Ramos (cell line): ENCODE results near the gene STMN3.

Source experiments
- in situ Hi-C: fragments of 300-500 bp; cut with MboI; formaldehyde crosslinking; loops from one replicate; pipeline ENCODE4 v1.14.3; 2022; ENCODE audit warnings: low sequenced_read_pairs; ENCODE audit not compliant: unreplicated experiment

The STMN3 gene

GRCh38 chr20:63693083-63693732 lies 40.0 kb upstream of the STMN3 start:
- in situ Hi-C loops = no loop called here

- in situ Hi-C loops = no loop called here
Observed at GRCh38 chr20:63692436-63693082, 39.3 kb upstream of the STMN3 start.

GRCh38 chr20:63691711-63692435 lies 38.6 kb upstream of the STMN3 start:
- in situ Hi-C loops = no loop called here

- in situ Hi-C loops = no loop called here
Observed at GRCh38 chr20:63690898-63691710, 37.9 kb upstream of the STMN3 start.

GRCh38 chr20:63690003-63690897 lies 37.0 kb upstream of the STMN3 start:
- in situ Hi-C loops = no loop called here

- in situ Hi-C loops = no loop called here
Observed at GRCh38 chr20:63689046-63690002, 36.1 kb upstream of the STMN3 start.

GRCh38 chr20:63688228-63689045 lies 35.2 kb upstream of the STMN3 start:
- in situ Hi-C loops = no loop called here

GRCh38 chr20:63687419-63688178 lies 34.4 kb upstream of the STMN3 start:
- in situ Hi-C loops = no loop called here

GRCh38 chr20:63686492-63687321 lies 33.5 kb upstream of the STMN3 start:
- in situ Hi-C loops = no loop called here

- in situ Hi-C loops = no loop called here
Observed at GRCh38 chr20:63686094-63686491, 32.9 kb upstream of the STMN3 start.

- in situ Hi-C loops = no loop called here
Observed at GRCh38 chr20:63685269-63686026, 32.2 kb upstream of the STMN3 start.

- in situ Hi-C loops = no loop called here
Observed at GRCh38 chr20:63682384-63683139, 29.3 kb upstream of the STMN3 start.

- in situ Hi-C loops = no loop called here
Observed at GRCh38 chr20:63681609-63682142, 28.5 kb upstream of the STMN3 start.

- in situ Hi-C loops = no loop called here
Observed at GRCh38 chr20:63680857-63681608, 27.8 kb upstream of the STMN3 start.
